Measurements from ENCODE around the gene ZNF593OS. TPM values are rescaled to one million over a fixed set of nuclear protein-coding genes. Genes with fewer than 3 reads are reported as not detected.

ZNF593OS gene
- total and polyA plus RNA-seq, 5 donors, result 0.18 TPM; not detected in 4

GRCh38 chr1:26158908-26159742 is 12.5 kb downstream of the ZNF593OS start, which contains the start of gene FAM110D:
Gene FAM110D (plus strand): TSS chr1:26159079. CDS start chr1:26161292, 2,213 bp downstream.
- peaks cover 15% of the 10 kb centered on the region for H3K4me1 ChIP-seq (ENCODE audit: control insufficient read depth, insufficient read depth, low read length)
- ATAC-seq (peak; percentile 21 to 51), DNase-seq (peak; percentile 32 to 79 (median 65))
- H3K27ac ChIP-seq (ENCODE audit: low read length), result peak within 1 kb of the TSS; percentile 97
- no peaks in the 10 kb centered on the region for H3K9me3 ChIP-seq (ENCODE audit: control insufficient read depth, low read length)
- peak within 1 kb of the TSS; percentile 43 for H3K4me3 ChIP-seq (ENCODE audit: low read length)
- no peaks in the 10 kb centered on the region for H3K27me3 ChIP-seq (ENCODE audit: control insufficient read depth, insufficient read depth)
- intact Hi-C loops (cut with DNase I), result loop anchor here in 2 of 4 donors (5.0 kb wide), 2 partner anchors 47 to 122 kb away; partner anchors contain the start of gene PDIK1L (in 1 of the 2)
- WGBS, result 24% methylated on average over 6 of the region's 6 CpGs

GRCh38 chr1:26158271-26158907 is 13.2 kb downstream of the ZNF593OS start:
- H3K27me3 ChIP-seq (ENCODE audit: control insufficient read depth, insufficient read depth), result no peaks in the 10 kb centered on the region
- ATAC-seq, result no peak
- H3K27ac ChIP-seq (ENCODE audit: low read length), result peak overlapping the region; percentile 97
- no peaks in the 10 kb centered on the region for H3K9me3 ChIP-seq (ENCODE audit: control insufficient read depth, low read length)
- H3K4me1 ChIP-seq (ENCODE audit: control insufficient read depth, insufficient read depth, low read length), result peaks cover 15% of the 10 kb centered on the region
- 66% methylated on average over 5 of the region's 5 CpGs for WGBS
- peak overlapping the region; percentile 43 for H3K4me3 ChIP-seq (ENCODE audit: low read length)
- DNase-seq, result no peak
- intact Hi-C loops (cut with DNase I), result loop anchor here in 2 of 4 donors (5.0 kb wide), 2 partner anchors 46 to 121 kb away; partner anchors contain the start of gene PDIK1L (in 1 of the 2)

- intact Hi-C loops (cut with DNase I), result loop anchor here in 2 of 4 donors (5.0 kb wide), 2 partner anchors 44 to 119 kb away; partner anchors contain the start of gene PDIK1L (in 1 of the 2)
- peak overlapping the region; percentile 46 for H3K4me3 ChIP-seq (ENCODE audit: low read length)
- no peaks in the 10 kb centered on the region for H3K9me3 ChIP-seq (ENCODE audit: control insufficient read depth, low read length)
- WGBS, result 17% methylated on average over 12 of the region's 12 CpGs
- ATAC-seq (peak; percentile 12 to 38), DNase-seq (peak; percentile 58 to 88 (median 88))
- peak overlapping the region; percentile 34 for H3K27ac ChIP-seq (ENCODE audit: low read length)
- peaks cover 15% of the 10 kb centered on the region for H3K4me1 ChIP-seq (ENCODE audit: control insufficient read depth, insufficient read depth, low read length)
- H3K27me3 ChIP-seq (ENCODE audit: control insufficient read depth, insufficient read depth), result no peaks in the 10 kb centered on the region
Measured at GRCh38 chr1:26156285-26157038, 15.2 kb downstream of the ZNF593OS start.

- H3K9me3 ChIP-seq (ENCODE audit: control insufficient read depth, low read length), result no peaks in the 10 kb centered on the region
- H3K27me3 ChIP-seq (ENCODE audit: control insufficient read depth, insufficient read depth), result no peaks in the 10 kb centered on the region
- intact Hi-C loops (cut with DNase I), result loop anchor here in 2 of 4 donors (5.0 kb wide), 2 partner anchors 43 to 118 kb away; partner anchors contain the start of gene PDIK1L (in 1 of the 2)
- DNase-seq, result peak in 1 of 3 donors; percentile 16
- peak overlapping the region; percentile 57 for H3K27ac ChIP-seq (ENCODE audit: low read length)
- peak overlapping the region; percentile 46 for H3K4me3 ChIP-seq (ENCODE audit: low read length)
- peaks cover 15% of the 10 kb centered on the region for H3K4me1 ChIP-seq (ENCODE audit: control insufficient read depth, insufficient read depth, low read length)
- 49% methylated on average over 21 of the region's 21 CpGs for WGBS
- peak in 1 of 2 donors; percentile 42 for ATAC-seq
Measured at GRCh38 chr1:26155370-26156284, 16.0 kb downstream of the ZNF593OS start.

- DNase-seq (peak in 1 of 3 donors; percentile 72), ATAC-seq (peak; percentile 50 to 74)
- H3K27ac ChIP-seq (ENCODE audit: low read length), result peak overlapping the region; percentile 57
- no peaks in the 10 kb centered on the region for H3K9me3 ChIP-seq (ENCODE audit: control insufficient read depth, low read length)
- H3K27me3 ChIP-seq (ENCODE audit: control insufficient read depth, insufficient read depth), result no peaks in the 10 kb centered on the region
- intact Hi-C loops (cut with DNase I), result loop anchor here in 2 of 4 donors (5.0 kb wide), 2 partner anchors 42 to 117 kb away; partner anchors contain the start of gene PDIK1L (in 1 of the 2)
- peaks cover 15% of the 10 kb centered on the region for H3K4me1 ChIP-seq (ENCODE audit: control insufficient read depth, insufficient read depth, low read length)
- 27% methylated on average over 9 of the region's 9 CpGs for WGBS
- no peak overlapping the region for H3K4me3 ChIP-seq (ENCODE audit: low read length)
Measured at GRCh38 chr1:26154750-26155149, 16.9 kb downstream of the ZNF593OS start.

GRCh38 chr1:26153966-26154532 is 17.6 kb downstream of the ZNF593OS start:
- ATAC-seq (no peak), DNase-seq (no peak)
- no peak overlapping the region for H3K4me3 ChIP-seq (ENCODE audit: low read length)
- no peaks in the 10 kb centered on the region for H3K9me3 ChIP-seq (ENCODE audit: control insufficient read depth, low read length)
- intact Hi-C loops (cut with DNase I), result no loop called here
- 50% methylated on average over 5 of the region's 5 CpGs for WGBS
- no peaks in the 10 kb centered on the region for H3K27me3 ChIP-seq (ENCODE audit: control insufficient read depth, insufficient read depth)
- H3K27ac ChIP-seq (ENCODE audit: low read length), result no peak overlapping the region
- H3K4me1 ChIP-seq (ENCODE audit: control insufficient read depth, insufficient read depth, low read length), result peaks cover 12% of the 10 kb centered on the region

DNA sequence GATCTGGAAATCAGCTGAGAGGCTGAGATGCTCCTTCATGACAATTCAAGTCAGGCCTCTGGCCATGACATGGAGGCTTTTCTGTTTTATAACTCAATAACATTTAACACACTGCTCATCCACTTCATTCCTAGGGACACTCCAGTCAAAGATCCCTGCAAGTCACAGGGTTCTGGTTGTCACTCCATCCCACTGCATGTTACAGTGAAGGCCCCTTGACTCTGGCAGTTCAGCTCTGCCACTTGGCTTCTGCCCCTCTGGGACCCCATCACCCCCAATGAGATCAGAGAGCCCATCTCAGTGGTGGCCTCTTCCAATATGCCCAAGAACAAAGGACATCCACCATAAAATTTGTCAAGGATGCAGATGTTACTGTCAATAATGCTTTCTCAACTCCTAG is 22.7 kb downstream of the ZNF593OS start:
- intact Hi-C loops (cut with DNase I), result loop anchor here (5.0 to 10.0 kb wide), 5 partner anchors 42 to 117 kb away; no protein-coding TSS in a partner anchor

DNA sequence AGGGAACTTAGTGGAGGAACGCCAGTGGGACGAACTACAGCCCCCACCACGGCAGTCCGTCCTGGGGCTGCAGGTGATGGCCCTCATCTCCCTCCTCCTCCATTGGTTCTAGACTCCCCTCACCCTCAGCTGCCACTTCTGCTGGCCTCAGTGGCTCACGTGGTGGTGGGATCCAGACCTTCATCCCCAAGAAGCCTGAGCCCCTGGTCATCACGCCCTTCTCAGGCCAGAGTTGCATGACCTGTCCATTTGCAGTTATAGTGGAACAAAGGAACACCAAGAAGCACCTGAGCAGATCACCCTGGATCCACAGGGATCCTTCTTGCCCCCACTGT is 25.7 kb downstream of the ZNF593OS start:
- no peak for ATAC-seq
- intact Hi-C loops (cut with DNase I), result loop anchor here (2.0 to 10.0 kb wide), 6 partner anchors 39 to 114 kb away; no protein-coding TSS in a partner anchor
- Histone ChIP-seq H3K9me3 (ENCODE audit: control insufficient read depth, low read length) (no peaks in the 10 kb centered on the region), H3K4me3 (ENCODE audit: low read length) (no peak overlapping the region), H3K4me1 (ENCODE audit: control insufficient read depth, insufficient read depth, low read length) (no peaks in the 10 kb centered on the region), H3K27me3 (ENCODE audit: control insufficient read depth, insufficient read depth) (no peaks in the 10 kb centered on the region), H3K27ac (ENCODE audit: low read length) (no peak overlapping the region)
- no peak for DNase-seq
- WGBS, result 50% methylated on average over 6 of the region's 6 CpGs

More for the DNA sequence above, 22.7 kb downstream of the ZNF593OS start:
- Histone ChIP-seq H3K4me3 (ENCODE audit: low read length) (no peak overlapping the region), H3K9me3 (ENCODE audit: control insufficient read depth, low read length) (no peaks in the 10 kb centered on the region), H3K27me3 (ENCODE audit: control insufficient read depth, insufficient read depth) (no peaks in the 10 kb centered on the region), H3K4me1 (ENCODE audit: control insufficient read depth, insufficient read depth, low read length) (no peaks in the 10 kb centered on the region), H3K27ac (ENCODE audit: low read length) (no peak overlapping the region)
- no peak for ATAC-seq
- no peak for DNase-seq

GRCh38 chr1:26145041-26145959 is 26.3 kb downstream of the ZNF593OS start:
- Histone ChIP-seq H3K27ac (ENCODE audit: low read length) (no peak overlapping the region), H3K4me3 (ENCODE audit: low read length) (no peak overlapping the region), H3K27me3 (ENCODE audit: control insufficient read depth, insufficient read depth) (no peaks in the 10 kb centered on the region), H3K4me1 (ENCODE audit: control insufficient read depth, insufficient read depth, low read length) (no peaks in the 10 kb centered on the region), H3K9me3 (ENCODE audit: control insufficient read depth, low read length) (no peaks in the 10 kb centered on the region)
- intact Hi-C loops (cut with DNase I), result loop anchor here (2.0 to 10.0 kb wide), 6 partner anchors 38 to 113 kb away; no protein-coding TSS in a partner anchor
- WGBS, result 25% methylated on average over 19 of the region's 19 CpGs
- ATAC-seq, result peak; percentile 88 to 92
- DNase-seq, result peak; percentile 78 to 86 (median 82)

Measured in right cardiac atrium (tissue), 5 donors.